NCI-H774 (cell line): ENCODE data around the gene RTL10.

Experiments
- DNase-seq: peaks from one replicate; lab custom pipeline; 2025; lab: John Stamatoyannopoulos, UW

Gene RTL10

GRCh38 chr22:19876314-19876940 lies 21.8 kb upstream of the RTL10 start:
- DNase-seq, result no peak

GRCh38 chr22:19875531-19876313 lies 21.0 kb upstream of the RTL10 start:
- no peak for DNase-seq

- no peak for DNase-seq
Observed at GRCh38 chr22:19875061-19875530, 20.4 kb upstream of the RTL10 start.

- no peak for DNase-seq
Observed at GRCh38 chr22:19874307-19875060, 19.8 kb upstream of the RTL10 start.

GRCh38 chr22:19873960-19874306 lies 19.3 kb upstream of the RTL10 start:
- DNase-seq, result no peak

GRCh38 chr22:19873138-19873959 lies 18.7 kb upstream of the RTL10 start:
- no peak for DNase-seq

GRCh38 chr22:19872779-19873137 lies 18.1 kb upstream of the RTL10 start:
- peak; percentile 43 for DNase-seq

- DNase-seq, result no peak
Observed at GRCh38 chr22:19871845-19872778, 17.4 kb upstream of the RTL10 start.

GRCh38 chr22:19871023-19871844 lies 16.6 kb upstream of the RTL10 start:
- DNase-seq, result no peak

GRCh38 chr22:19870153-19871022 lies 15.7 kb upstream of the RTL10 start:
- no peak for DNase-seq

- no peak for DNase-seq
Observed at GRCh38 chr22:19869497-19870152, 15.0 kb upstream of the RTL10 start.

- DNase-seq, result no peak
Observed at GRCh38 chr22:19868773-19869471, 14.2 kb upstream of the RTL10 start.

GRCh38 chr22:19868333-19868732 lies 13.7 kb upstream of the RTL10 start:
- no peak for DNase-seq

- DNase-seq, result no peak
Observed at GRCh38 chr22:19867617-19868016, 12.9 kb upstream of the RTL10 start.

GRCh38 chr22:19866665-19867009 lies 12.0 kb upstream of the RTL10 start:
- no peak for DNase-seq

- DNase-seq, result no peak
Observed at GRCh38 chr22:19865141-19865829, 10.6 kb upstream of the RTL10 start.

- DNase-seq, result no peak
Observed at GRCh38 chr22:19864538-19865106, 9.9 kb upstream of the RTL10 start.
